CD4-positive, alpha-beta T cell treated with Interleukin-1 beta for 1 hour (primary cell): ENCODE measurements around the gene GART.
A peak's percentile ranks its signal among the peaks of the same experiment; 100 is the strongest.
"Not testable (repeated sequence)": the region's sequence is repeated elsewhere in the genome, so short reads cannot be mapped to it uniquely, and the experiment has no call there.

Experiments
- DNase-seq, 2 donors: peaks; one replicate each; pipeline ENCODE4 v3.0.0-alpha.2; 2020 to 2022

GART gene

GRCh38 chr21:33541756-33542639 lies at the start of gene GART:
GART (minus strand) TSS chr21:33542117; CDS start chr21:33539315, 2,802 bp downstream.
- peak; percentile 84 to 87 for DNase-seq

GRCh38 chr21:33588485-33589335 lies 46.8 kb upstream of the GART start, which contains the start of gene DONSON:
DONSON (minus strand) TSS chr21:33588684; CDS start chr21:33588641, 43 bp downstream.
- peak; percentile 87 to 89 for DNase-seq

- DNase-seq, result peak in 1 of 2 donors; percentile 2
These were observed 46.0 kb upstream of the GART start for GRCh38 chr21:33587792-33588484.

- no peak for DNase-seq
These were observed 45.0 kb upstream of the GART start for GRCh38 chr21:33586927-33587326.

GRCh38 chr21:33584455-33584854 lies 42.5 kb upstream of the GART start:
- no peak for DNase-seq

GRCh38 chr21:33578959-33579542 lies 37.1 kb upstream of the GART start:
- no peak for DNase-seq

- DNase-seq, result no peak
These were observed 36.3 kb upstream of the GART start for GRCh38 chr21:33578214-33578613.

- not testable (repeated sequence) for DNase-seq
These were observed 34.8 kb upstream of the GART start for GRCh38 chr21:33576741-33577141.

- DNase-seq, result no peak
These were observed 30.4 kb upstream of the GART start for GRCh38 chr21:33572350-33572749.

GRCh38 chr21:33569991-33570390 lies 28.1 kb upstream of the GART start:
- DNase-seq, result no peak

GRCh38 chr21:33568448-33568847 lies 26.5 kb upstream of the GART start:
- DNase-seq, result no peak

GRCh38 chr21:33567914-33568313 lies 26.0 kb upstream of the GART start:
- no peak for DNase-seq

- no peak for DNase-seq
These were observed 24.6 kb upstream of the GART start for GRCh38 chr21:33566514-33566913.

GRCh38 chr21:33562389-33562788 lies 20.5 kb upstream of the GART start:
- no peak for DNase-seq

GRCh38 chr21:33561373-33561772 lies 19.5 kb upstream of the GART start:
- no peak for DNase-seq

GRCh38 chr21:33560965-33561364 lies 19.0 kb upstream of the GART start:
- no peak for DNase-seq

- no peak for DNase-seq
These were observed 17.9 kb upstream of the GART start for GRCh38 chr21:33559813-33560212.

- DNase-seq, result no peak
These were observed 17.0 kb upstream of the GART start for GRCh38 chr21:33558777-33559421.

- no peak for DNase-seq
These were observed 15.5 kb upstream of the GART start for GRCh38 chr21:33557447-33557846.

- no peak for DNase-seq
These were observed 13.0 kb upstream of the GART start for GRCh38 chr21:33554982-33555344.

GRCh38 chr21:33554236-33554981 lies 12.5 kb upstream of the GART start:
- no peak for DNase-seq
